ENCODE measurements around the gene ZNF438. TPM values are rescaled to one million over a fixed set of nuclear protein-coding genes. Genes with fewer than 3 reads are reported as not detected.

The ZNF438 gene
- polyA plus RNA-seq, 3 donors from 2014 or later, result 1.6 to 5.0 (median 3.4) TPM

- DNase-seq, result no peak
- Mint-ChIP-seq H3K27me3 (ENCODE audit: low read depth in 3 of 3) (peaks cover 0 to 3% (median 0%) of the 10 kb centered on the region in 3 donors), H3K9me3 (no peaks in the 10 kb centered on the region), H3K4me1 (no peaks in the 10 kb centered on the region), H3K36me3 (peaks cover 0 to 3% (median 0%) of the 10 kb centered on the region in 3 donors), H3K27ac (no peak overlapping the region), H3K4me3 (no peak overlapping the region)
Measured at GRCh38 chr10:30861976-30862375, 169.7 kb downstream of the ZNF438 start.

- Mint-ChIP-seq H3K4me3 (no peak overlapping the region), H3K27me3 (ENCODE audit: low read depth in 3 of 3) (peaks cover 0 to 3% (median 0%) of the 10 kb centered on the region in 3 donors), H3K36me3 (peaks cover 0 to 3% (median 0%) of the 10 kb centered on the region in 3 donors), H3K4me1 (no peaks in the 10 kb centered on the region), H3K9me3 (no peaks in the 10 kb centered on the region), H3K27ac (no peak overlapping the region)
- DNase-seq, result no peak
Measured at GRCh38 chr10:30861221-30861620, 170.4 kb downstream of the ZNF438 start.

- Mint-ChIP-seq H3K4me1 (no peaks in the 10 kb centered on the region), H3K4me3 (no peak overlapping the region), H3K27me3 (ENCODE audit: low read depth in 3 of 3) (peaks cover 0 to 3% (median 0%) of the 10 kb centered on the region in 3 donors), H3K36me3 (peaks cover 0 to 3% (median 0%) of the 10 kb centered on the region in 3 donors), H3K27ac (no peak overlapping the region), H3K9me3 (no peaks in the 10 kb centered on the region)
- no peak for DNase-seq
Measured at GRCh38 chr10:30858499-30858898, 173.2 kb downstream of the ZNF438 start.

- DNase-seq, result no peak
- H3K36me3 Mint-ChIP-seq, result peaks cover 0 to 5% (median 0%) of the 10 kb centered on the region in 3 donors
- peaks cover 0 to 3% (median 0%) of the 10 kb centered on the region in 3 donors for H3K27me3 Mint-ChIP-seq (ENCODE audit: low read depth in 3 of 3)
- no peaks in the 10 kb centered on the region for H3K9me3 Mint-ChIP-seq
- no peak overlapping the region for H3K4me3 Mint-ChIP-seq
- no peak overlapping the region for H3K27ac Mint-ChIP-seq
- H3K4me1 Mint-ChIP-seq, result no peaks in the 10 kb centered on the region
Measured at GRCh38 chr10:30857803-30858202, 173.9 kb downstream of the ZNF438 start.

- H3K9me3 Mint-ChIP-seq, result no peaks in the 10 kb centered on the region
- no peak overlapping the region for H3K4me3 Mint-ChIP-seq
- peaks cover 0 to 6% (median 0%) of the 10 kb centered on the region in 3 donors for H3K36me3 Mint-ChIP-seq
- peaks cover 0 to 7% of the 10 kb centered on the region in 2 donors for H3K4me1 Mint-ChIP-seq
- no peaks in the 10 kb centered on the region for H3K27me3 Mint-ChIP-seq (ENCODE audit: low read depth in 3 of 3)
- DNase-seq, result no peak
- no peak overlapping the region for H3K27ac Mint-ChIP-seq
Measured at GRCh38 chr10:30855131-30855530, 176.5 kb downstream of the ZNF438 start.

GRCh38 chr10:30854656-30855055 lies 177.0 kb downstream of the ZNF438 start:
- no peaks in the 10 kb centered on the region for H3K9me3 Mint-ChIP-seq
- no peak for DNase-seq
- H3K27ac Mint-ChIP-seq, result peak overlapping the region in 1 of 6 donors; percentile 13
- no peak overlapping the region for H3K4me3 Mint-ChIP-seq
- H3K36me3 Mint-ChIP-seq, result peaks cover 0 to 6% (median 4%) of the 10 kb centered on the region in 3 donors
- no peaks in the 10 kb centered on the region for H3K27me3 Mint-ChIP-seq (ENCODE audit: low read depth in 3 of 3)
- peaks cover 0 to 7% of the 10 kb centered on the region in 2 donors for H3K4me1 Mint-ChIP-seq

- DNase-seq, result no peak
- no peaks in the 10 kb centered on the region for H3K9me3 Mint-ChIP-seq
- no peak overlapping the region for H3K27ac Mint-ChIP-seq
- no peak overlapping the region for H3K4me3 Mint-ChIP-seq
- no peaks in the 10 kb centered on the region for H3K27me3 Mint-ChIP-seq (ENCODE audit: low read depth in 3 of 3)
- H3K4me1 Mint-ChIP-seq, result peaks cover 0 to 7% of the 10 kb centered on the region in 2 donors
- H3K36me3 Mint-ChIP-seq, result peaks cover 5 to 16% (median 15%) of the 10 kb centered on the region in 3 donors
Measured at GRCh38 chr10:30853066-30853465, 178.6 kb downstream of the ZNF438 start.

GRCh38 chr10:30850776-30851175 lies 180.9 kb downstream of the ZNF438 start:
- Mint-ChIP-seq H3K4me3 (no peak overlapping the region), H3K27ac (no peak overlapping the region), H3K36me3 (peaks cover 5 to 16% (median 15%) of the 10 kb centered on the region in 3 donors), H3K27me3 (ENCODE audit: low read depth in 3 of 3) (peaks cover 0 to 2% (median 0%) of the 10 kb centered on the region in 3 donors), H3K4me1 (peaks cover 0 to 7% of the 10 kb centered on the region in 2 donors), H3K9me3 (no peaks in the 10 kb centered on the region)
- DNase-seq, result no peak

- Mint-ChIP-seq H3K27ac (no peak overlapping the region), H3K27me3 (ENCODE audit: low read depth in 3 of 3) (peaks cover 0 to 2% (median 0%) of the 10 kb centered on the region in 3 donors), H3K9me3 (no peaks in the 10 kb centered on the region), H3K36me3 (peaks cover 5 to 16% (median 15%) of the 10 kb centered on the region in 3 donors), H3K4me1 (peaks cover 0 to 7% of the 10 kb centered on the region in 2 donors), H3K4me3 (no peak overlapping the region)
- no peak for DNase-seq
Measured at GRCh38 chr10:30849231-30850035, 182.2 kb downstream of the ZNF438 start.

- H3K36me3 Mint-ChIP-seq, result peaks cover 5 to 16% (median 15%) of the 10 kb centered on the region in 3 donors
- no peak overlapping the region for H3K4me3 Mint-ChIP-seq
- H3K4me1 Mint-ChIP-seq, result peaks cover 0 to 7% of the 10 kb centered on the region in 2 donors
- H3K27me3 Mint-ChIP-seq (ENCODE audit: low read depth in 3 of 3), result peaks cover 0 to 2% (median 0%) of the 10 kb centered on the region in 3 donors
- no peak overlapping the region for H3K27ac Mint-ChIP-seq
- H3K9me3 Mint-ChIP-seq, result no peaks in the 10 kb centered on the region
- no peak for DNase-seq
Measured at GRCh38 chr10:30848396-30849032, 183.2 kb downstream of the ZNF438 start.

GRCh38 chr10:30847642-30848041 lies 184.0 kb downstream of the ZNF438 start:
- no peak overlapping the region for H3K4me3 Mint-ChIP-seq
- peaks cover 5 to 16% (median 12%) of the 10 kb centered on the region in 3 donors for H3K36me3 Mint-ChIP-seq
- no peak for DNase-seq

GRCh38 chr10:30847199-30847598 lies 184.5 kb downstream of the ZNF438 start:
- no peaks in the 10 kb centered on the region for H3K9me3 Mint-ChIP-seq
- H3K27me3 Mint-ChIP-seq (ENCODE audit: low read depth in 3 of 3), result peaks cover 0 to 2% (median 0%) of the 10 kb centered on the region in 3 donors
- no peak overlapping the region for H3K27ac Mint-ChIP-seq
- H3K4me1 Mint-ChIP-seq, result peaks cover 0 to 7% of the 10 kb centered on the region in 2 donors
- H3K36me3 Mint-ChIP-seq, result peaks cover 5 to 16% (median 12%) of the 10 kb centered on the region in 3 donors
- DNase-seq, result no peak
- H3K4me3 Mint-ChIP-seq, result no peak overlapping the region

More at GRCh38 chr10:30847642-30848041, 184.0 kb downstream of the ZNF438 start:
- Mint-ChIP-seq H3K27ac (no peak overlapping the region), H3K9me3 (no peaks in the 10 kb centered on the region), H3K4me1 (peaks cover 0 to 7% of the 10 kb centered on the region in 2 donors), H3K27me3 (ENCODE audit: low read depth in 3 of 3) (peaks cover 0 to 2% (median 0%) of the 10 kb centered on the region in 3 donors)

- H3K4me3 Mint-ChIP-seq, result no peak overlapping the region
- peaks cover 0 to 7% of the 10 kb centered on the region in 2 donors for H3K4me1 Mint-ChIP-seq
- no peaks in the 10 kb centered on the region for H3K9me3 Mint-ChIP-seq
- DNase-seq, result no peak
- peaks cover 5 to 16% (median 12%) of the 10 kb centered on the region in 3 donors for H3K36me3 Mint-ChIP-seq
- no peak overlapping the region for H3K27ac Mint-ChIP-seq
- H3K27me3 Mint-ChIP-seq (ENCODE audit: low read depth in 3 of 3), result peaks cover 0 to 2% (median 0%) of the 10 kb centered on the region in 3 donors
Measured at GRCh38 chr10:30846710-30847109, 185.0 kb downstream of the ZNF438 start.

- no peaks in the 10 kb centered on the region for H3K9me3 Mint-ChIP-seq
- H3K36me3 Mint-ChIP-seq, result peaks cover 0 to 4% (median 0%) of the 10 kb centered on the region in 3 donors
- no peak for DNase-seq
- no peaks in the 10 kb centered on the region for H3K4me1 Mint-ChIP-seq
- peaks cover 0 to 2% (median 0%) of the 10 kb centered on the region in 3 donors for H3K27me3 Mint-ChIP-seq (ENCODE audit: low read depth in 3 of 3)
- H3K27ac Mint-ChIP-seq, result no peak overlapping the region
- H3K4me3 Mint-ChIP-seq, result no peak overlapping the region
Measured at GRCh38 chr10:30842894-30843293, 188.8 kb downstream of the ZNF438 start.

All from immature natural killer cell (primary cell).